SK-N-MC (cell line): Measurements from ENCODE around the gene CCNI2.

ENCODE experiments used
- EZH2 ChIP-seq: fragments of 200-600 bp; sonication (generic); IDR thresholded peaks from one replicate; pipeline ENCODE4 v1.6.1; 2017; ENCODE audit warnings: antibody characterized with exemption
- POLR2AphosphoS5 ChIP-seq: IDR thresholded peaks from 2 replicates; pipeline ENCODE4 v1.6.1; 2012; ENCODE audit warnings: mild to moderate bottlenecking, low read depth, low read length, borderline replicate concordance

- TF ChIP-seq POLR2AphosphoS5 (no peak), EZH2 (no peak)
Measured at GRCh38 chr5:132729896-132730295, 17.3 kb upstream of the CCNI2 start.
